Effector memory CD4-positive, alpha-beta T cell (primary cell): ENCODE data around the gene CLASP1.

Source experiments
- DNase-seq, 3 donors: peaks; one replicate each; pipeline ENCODE4 v3.0.0-alpha.2; 2020
- H3K27ac ChIP-seq: 2 replicates; pipeline ENCODE4 v1.7.0; 2013; ENCODE audit warnings: mild to moderate bottlenecking, low read length, moderate library complexity; ENCODE audit not compliant: insufficient read depth, poor library complexity, severe bottlenecking
- H3K27me3 ChIP-seq: replicated peaks from 2 replicates; pipeline ENCODE4 v1.7.0; 2013; ENCODE audit warnings: mild to moderate bottlenecking, low read length; ENCODE audit not compliant: insufficient read depth, control insufficient read depth, poor library complexity, severe bottlenecking
- H3K36me3 ChIP-seq: 2 replicates; pipeline ENCODE4 v1.7.0; 2013; ENCODE audit warnings: mild to moderate bottlenecking, low read length, moderate library complexity; ENCODE audit not compliant: control insufficient read depth, insufficient read depth
- H3K4me1 ChIP-seq: 2 replicates; pipeline ENCODE4 v1.7.0; 2013; ENCODE audit warnings: low read length, mild to moderate bottlenecking; ENCODE audit not compliant: control insufficient read depth, insufficient read depth, poor library complexity, severe bottlenecking
- H3K4me3 ChIP-seq: 2 replicates; pipeline ENCODE4 v1.7.0; 2013; ENCODE audit warnings: low read length, low read depth, mild to moderate bottlenecking; ENCODE audit not compliant: insufficient read depth, poor library complexity, severe bottlenecking
- H3K9me3 ChIP-seq: 2 replicates; pipeline ENCODE4 v1.7.0; 2013; ENCODE audit warnings: mild to moderate bottlenecking, low read length, moderate library complexity; ENCODE audit not compliant: control insufficient read depth

The CLASP1 gene

DNA sequence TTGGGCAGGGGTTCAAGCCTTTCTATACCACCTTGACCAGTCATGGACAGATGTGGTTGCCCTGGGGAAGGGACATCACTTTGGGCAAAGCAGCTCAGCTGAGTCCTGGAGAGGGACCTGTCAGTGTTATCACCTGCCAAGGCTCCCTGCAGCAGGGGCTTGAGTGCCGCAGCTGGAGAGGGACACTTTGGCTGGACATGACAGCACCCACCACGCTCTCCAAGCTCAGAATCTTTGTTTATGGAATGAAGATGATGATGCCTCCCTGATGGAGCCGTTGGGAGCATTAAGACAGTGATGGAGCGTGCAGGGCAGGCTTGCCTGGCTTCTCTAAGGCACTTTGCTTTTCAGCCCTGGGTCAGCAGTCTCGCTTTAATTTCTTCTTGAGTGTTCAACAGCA is 360.0 kb downstream of the CLASP1 start:
- H3K27ac ChIP-seq, result no peak overlapping the region
- peaks cover 2% of the 10 kb centered on the region for H3K27me3 ChIP-seq
- no peaks in the 10 kb centered on the region for H3K36me3 ChIP-seq
- DNase-seq, result no peak
- no peak overlapping the region for H3K4me3 ChIP-seq
- H3K9me3 ChIP-seq, result no peaks in the 10 kb centered on the region
- H3K4me1 ChIP-seq, result peaks cover 4% of the 10 kb centered on the region

DNA sequence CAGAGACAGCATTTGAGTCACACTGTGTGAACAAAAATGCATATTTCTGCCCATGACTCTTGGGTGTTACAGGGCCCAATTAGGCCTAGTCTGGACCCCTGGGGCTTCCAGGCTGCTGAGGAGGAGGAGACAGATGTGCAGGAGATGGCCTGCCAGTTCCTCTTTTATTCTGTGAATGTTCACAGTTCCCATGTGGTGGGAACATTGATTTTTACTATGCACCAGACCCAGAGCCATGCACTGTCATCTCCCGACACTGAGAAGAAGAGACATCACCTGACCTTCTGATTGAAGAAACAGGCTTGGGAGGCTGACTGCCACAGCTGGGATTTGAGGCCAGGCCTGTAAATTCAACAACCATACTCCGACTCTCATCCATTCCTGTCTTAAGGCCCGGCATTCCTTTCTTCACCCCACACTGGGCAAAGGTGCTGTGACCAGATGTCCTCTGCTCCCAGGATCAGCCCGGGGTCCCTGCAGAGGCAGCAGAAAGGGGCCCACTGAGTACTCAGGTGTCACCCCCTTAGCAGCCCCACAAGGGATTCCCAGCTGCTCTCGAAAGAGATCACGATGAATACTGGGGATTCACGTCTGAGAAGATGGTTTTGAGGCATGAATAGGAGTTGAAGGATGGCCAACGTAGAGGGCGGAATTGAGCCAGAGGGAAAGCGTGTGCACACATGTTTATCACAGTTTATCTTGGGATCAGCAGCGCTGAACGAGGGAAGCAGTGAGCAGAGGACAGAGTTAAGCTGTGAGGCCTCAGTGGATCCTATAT is 360.6 kb downstream of the CLASP1 start:
- peaks cover 4% of the 10 kb centered on the region for H3K4me1 ChIP-seq
- no peak overlapping the region for H3K27ac ChIP-seq
- H3K9me3 ChIP-seq, result no peaks in the 10 kb centered on the region
- H3K27me3 ChIP-seq, result peaks cover 2% of the 10 kb centered on the region
- H3K36me3 ChIP-seq, result no peaks in the 10 kb centered on the region
- DNase-seq, result no peak
- no peak overlapping the region for H3K4me3 ChIP-seq

GRCh38 chr2:121287956-121288355 is 361.3 kb downstream of the CLASP1 start:
- Histone ChIP-seq H3K27ac (no peak overlapping the region), H3K4me1 (peaks cover 4% of the 10 kb centered on the region), H3K4me3 (no peak overlapping the region), H3K36me3 (no peaks in the 10 kb centered on the region), H3K27me3 (peaks cover 2% of the 10 kb centered on the region), H3K9me3 (no peaks in the 10 kb centered on the region)
- DNase-seq, result no peak
